Activated CD8-positive, alpha-beta T cell treated with anti-CD3 and anti-CD28 coated beads for 36 hours (primary cell): ENCODE results near the gene GBF1. TPM values are rescaled to one million over a fixed set of nuclear protein-coding genes. Genes with fewer than 3 reads are reported as not detected.

ENCODE experiments used
- ATAC-seq: fragments of 200-7000 bp; cut with Tn5 transposase; one replicate; pipeline ENCODE4 v1.10.0; 2021; ENCODE audit warnings: mild to moderate bottlenecking, moderate library complexity
- CTCF ChIA-PET: fragments of 350-600 bp; sonication (Branson Sonifier 250); formaldehyde crosslinking; loops from one replicate; lab custom pipeline; 2021; ENCODE audit warnings: antibody characterized with exemption; lab: Charles Lee
- POLR2A ChIA-PET: fragments of 350-600 bp; sonication (Branson Sonifier 250); formaldehyde crosslinking; loops from one replicate; lab custom pipeline; 2021; ENCODE audit warnings: antibody characterized with exemption; lab: Charles Lee
- DNase-seq: peaks from one replicate; pipeline ENCODE4 v3.0.0-alpha.2; 2020
- H3K27ac Mint-ChIP-seq: one replicate; pipeline ENCODE4 v1.8.0; 2021; ENCODE audit warnings: mild to moderate bottlenecking, mixed read lengths
- H3K27me3 Mint-ChIP-seq: one replicate; pipeline ENCODE4 v1.8.0; 2021; ENCODE audit warnings: mixed read lengths
- H3K36me3 Mint-ChIP-seq: one replicate; pipeline ENCODE4 v1.8.0; 2021; ENCODE audit warnings: low read depth, mixed read lengths
- H3K4me1 Mint-ChIP-seq: one replicate; pipeline ENCODE4 v1.8.0; 2021; ENCODE audit warnings: low read depth, mixed read lengths
- H3K4me3 Mint-ChIP-seq: one replicate; pipeline ENCODE4 v1.8.0; 2021; ENCODE audit warnings: mild to moderate bottlenecking, moderate library complexity, mixed read lengths
- H3K9me3 Mint-ChIP-seq: one replicate; pipeline ENCODE4 v1.8.0; 2021; ENCODE audit warnings: mixed read lengths
- CTCF ChIP-seq: fragments of 200-600 bp; IDR thresholded peaks from one replicate; pipeline ENCODE4 v1.8.0; 2022; ENCODE audit warnings: antibody characterized with exemption, mild to moderate bottlenecking
- intact Hi-C: fragments of 100-400 bp; cut with micrococcal nuclease; formaldehyde crosslinking; loops from one replicate; pipeline ENCODE4 v1.10.0; 2022
- total RNA-seq, 2 experiments: library from RNA; stranded (reverse); gene quantifications; one replicate each; pipeline ENCODE4 v1.2.3, GENCODE V29; 2021

Gene GBF1
- total RNA-seq, 2 experiments from 2014 or later: 25.4 to 28.2 TPM

GRCh38 chr10:102375867-102376266 is 130.5 kb downstream of the GBF1 start:
- intact Hi-C loops: no loop called here
- H3K36me3 Mint-ChIP-seq: peaks cover 22% of the 10 kb centered on the region
- no peaks in the 10 kb centered on the region for H3K4me1 Mint-ChIP-seq
- no peak for TF ChIP-seq CTCF
- ATAC-seq (no peak), DNase-seq (no peak)
- no peak overlapping the region for H3K27ac Mint-ChIP-seq
- H3K27me3 Mint-ChIP-seq: no peaks in the 10 kb centered on the region
- ChIA-PET POLR2A (interaction anchor here (1.4 kb wide), 1 partner anchor 150 kb away, joined by 3 read pairs; the partner anchor contains the start of gene ELOVL3), CTCF (interaction anchor here (0.7 to 8.7 kb wide), 3 partner anchors 23 to 147 kb away, joined by 3 to 73 read pairs (median 10); no protein-coding TSS in a partner anchor)
- no peaks in the 10 kb centered on the region for H3K9me3 Mint-ChIP-seq
- no peak overlapping the region for H3K4me3 Mint-ChIP-seq

- no peak overlapping the region for H3K27ac Mint-ChIP-seq
- no peaks in the 10 kb centered on the region for H3K9me3 Mint-ChIP-seq
- ChIA-PET CTCF (no interaction called here), POLR2A (no interaction called here)
- H3K4me1 Mint-ChIP-seq: no peaks in the 10 kb centered on the region
- H3K36me3 Mint-ChIP-seq: peaks cover 18% of the 10 kb centered on the region
- no peak for TF ChIP-seq CTCF
- DNase-seq (no peak), ATAC-seq (no peak)
- intact Hi-C loops: no loop called here
- H3K4me3 Mint-ChIP-seq: no peak overlapping the region
- H3K27me3 Mint-ChIP-seq: no peaks in the 10 kb centered on the region
Measured at GRCh38 chr10:102376901-102377300, 131.6 kb downstream of the GBF1 start.

GRCh38 chr10:102379383-102379782 is 134.1 kb downstream of the GBF1 start:
- Mint-ChIP-seq H3K9me3 (no peaks in the 10 kb centered on the region), H3K4me3 (no peak overlapping the region), H3K36me3 (peaks cover 21% of the 10 kb centered on the region), H3K27ac (no peak overlapping the region), H3K4me1 (peaks cover 3% of the 10 kb centered on the region), H3K27me3 (no peaks in the 10 kb centered on the region)
- DNase-seq (no peak), ATAC-seq (no peak)
- TF ChIP-seq CTCF: no peak
- ChIA-PET CTCF (interaction anchor here (1.6 kb wide), 1 partner anchor 15 kb away, joined by 8 read pairs; no protein-coding TSS in a partner anchor), POLR2A (interaction anchor here (1.0 kb wide), 1 partner anchor 22 kb away, joined by 3 read pairs; no protein-coding TSS in a partner anchor)
- intact Hi-C loops: no loop called here

GRCh38 chr10:102381983-102382382 is 136.7 kb downstream of the GBF1 start:
- ATAC-seq: no peak
- intact Hi-C loops: no loop called here
- ChIA-PET CTCF (interaction anchor here (1.0 to 1.4 kb wide), 3 partner anchors 10 to 213 kb away, joined by 3 to 5 read pairs (median 4); no protein-coding TSS in a partner anchor), POLR2A (interaction anchor here (4.3 kb wide), 1 partner anchor 12 kb away, joined by 22 read pairs; the partner anchor contains the start of gene NFKB2)
- TF ChIP-seq CTCF: no peak
- Mint-ChIP-seq H3K36me3 (peaks cover 14% of the 10 kb centered on the region), H3K9me3 (no peaks in the 10 kb centered on the region), H3K4me3 (no peak overlapping the region), H3K4me1 (peaks cover 3% of the 10 kb centered on the region), H3K27me3 (no peaks in the 10 kb centered on the region), H3K27ac (no peak overlapping the region)
- no peak for DNase-seq

GRCh38 chr10:102382871-102383270 is 137.5 kb downstream of the GBF1 start:
- DNase-seq: no peak
- Mint-ChIP-seq H3K27ac (no peak overlapping the region), H3K27me3 (no peaks in the 10 kb centered on the region), H3K9me3 (no peaks in the 10 kb centered on the region), H3K36me3 (peaks cover 13% of the 10 kb centered on the region), H3K4me3 (no peak overlapping the region), H3K4me1 (peaks cover 3% of the 10 kb centered on the region)
- POLR2A ChIA-PET: interaction anchor here (4.3 kb wide), 1 partner anchor 11 kb away, joined by 22 read pairs; the partner anchor contains the start of gene NFKB2
- TF ChIP-seq CTCF: no peak
- no peak for ATAC-seq
- CTCF ChIA-PET: interaction anchor here (0.5 to 4.2 kb wide), 4 partner anchors 11 to 152 kb away, joined by 3 to 36 read pairs (median 28); no protein-coding TSS in a partner anchor
- intact Hi-C loops: no loop called here
